H9 (cell line): ENCODE measurements around the gene FETUB. TPM values are rescaled to one million over a fixed set of nuclear protein-coding genes. Genes with fewer than 3 reads are reported as not detected.

Source experiments
- DNase-seq: peaks from one replicate; pipeline ENCODE4 v3.0.0-alpha.2; 2017
- H2AFZ ChIP-seq: one replicate; pipeline ENCODE4 v1.6.1; 2013; ENCODE audit warnings: mild to moderate bottlenecking, low read length, control low read depth, moderate library complexity
- H2AK5ac ChIP-seq: 2 replicates; pipeline ENCODE4 v1.6.1; 2013; ENCODE audit warnings: low read length, control low read depth, mixed read lengths; ENCODE audit not compliant: insufficient read length
- H2BK120ac ChIP-seq: one replicate; pipeline ENCODE4 v1.6.1; 2013; ENCODE audit warnings: low read depth, mild to moderate bottlenecking, low read length, control low read depth, inconsistent platforms; ENCODE audit not compliant: poor library complexity, severe bottlenecking
- H2BK12ac ChIP-seq: 2 replicates; pipeline ENCODE4 v1.6.1; 2013; ENCODE audit warnings: low read length, control low read depth, mixed read lengths, low read depth; ENCODE audit not compliant: insufficient read length
- H2BK15ac ChIP-seq: 2 replicates; pipeline ENCODE4 v1.6.1; 2013; ENCODE audit warnings: low read depth, low read length, control low read depth
- H2BK20ac ChIP-seq: one replicate; pipeline ENCODE4 v1.6.1; 2013; ENCODE audit warnings: low read depth, mild to moderate bottlenecking, low read length, control low read depth, inconsistent platforms; ENCODE audit not compliant: poor library complexity, severe bottlenecking
- H2BK5ac ChIP-seq: 2 replicates; pipeline ENCODE4 v1.6.1; 2013; ENCODE audit warnings: low read length, control low read depth, mixed read lengths; ENCODE audit not compliant: insufficient read length
- H3K14ac ChIP-seq: 2 replicates; pipeline ENCODE4 v1.6.1; 2013; ENCODE audit warnings: low read length, control low read depth; ENCODE audit not compliant: insufficient read depth
- H3K18ac ChIP-seq: 2 replicates; pipeline ENCODE4 v1.6.1; 2013; ENCODE audit warnings: low read depth, mild to moderate bottlenecking, mixed read lengths, low read length, control low read depth; ENCODE audit not compliant: insufficient read length
- H3K23ac ChIP-seq: 2 replicates; pipeline ENCODE4 v1.6.1; 2013; ENCODE audit warnings: low read length, control low read depth, mixed read lengths, low read depth; ENCODE audit not compliant: insufficient read length
- H3K23me2 ChIP-seq: 2 replicates; pipeline ENCODE4 v1.6.1; 2013; ENCODE audit warnings: low read depth, mild to moderate bottlenecking, mixed read lengths, low read length, control low read depth; ENCODE audit not compliant: insufficient read length, poor library complexity, severe bottlenecking
- H3K27ac ChIP-seq: 2 replicates; pipeline ENCODE4 v1.5.1; 2013; ENCODE audit warnings: low read length, control low read depth, mixed read lengths, low read depth; ENCODE audit not compliant: insufficient read length
- H3K27me3 ChIP-seq: 2 replicates; pipeline ENCODE4 v1.6.1; 2013; ENCODE audit warnings: low read length, control low read depth, inconsistent platforms; ENCODE audit not compliant: insufficient read depth
- H3K4ac ChIP-seq: 2 replicates; pipeline ENCODE4 v1.6.1; 2013; ENCODE audit warnings: low read depth, mild to moderate bottlenecking, control low read depth, inconsistent platforms, low read length, moderate library complexity
- H3K4me1 ChIP-seq: 2 replicates; pipeline ENCODE4 v1.6.1; 2013; ENCODE audit warnings: low read length, control low read depth, inconsistent platforms; ENCODE audit not compliant: insufficient read depth
- H3K4me2 ChIP-seq: 2 replicates; pipeline ENCODE4 v1.6.1; 2013; ENCODE audit warnings: low read length, control low read depth, mixed read lengths; ENCODE audit not compliant: insufficient read length, insufficient read depth
- H3K56ac ChIP-seq: 2 replicates; pipeline ENCODE4 v1.6.1; 2013; ENCODE audit warnings: low read depth, mild to moderate bottlenecking, mixed read lengths, low read length, control low read depth; ENCODE audit not compliant: insufficient read length
- H3K79me1 ChIP-seq: 2 replicates; pipeline ENCODE4 v1.6.1; 2013; ENCODE audit warnings: low read depth, mild to moderate bottlenecking, moderate library complexity, low read length, control low read depth, inconsistent platforms; ENCODE audit not compliant: insufficient read depth, poor library complexity, severe bottlenecking
- H3K79me2 ChIP-seq: 2 replicates; pipeline ENCODE4 v1.6.1; 2013; ENCODE audit warnings: low read length, control low read depth, inconsistent platforms; ENCODE audit not compliant: insufficient read depth
- H3K9ac ChIP-seq: 2 replicates; pipeline ENCODE4 v1.6.1; 2013; ENCODE audit warnings: low read length, control low read depth, mixed read lengths; ENCODE audit not compliant: insufficient read length; ENCODE audit errors: extremely low read depth
- H3K9me3 ChIP-seq: one replicate; pipeline ENCODE4 v1.6.1; 2013; ENCODE audit warnings: low read depth, low read length, inconsistent platforms; ENCODE audit not compliant: control insufficient read depth
- H3T11ph ChIP-seq: one replicate; pipeline ENCODE4 v1.6.1; 2013; ENCODE audit warnings: mild to moderate bottlenecking, low read length, control low read depth, inconsistent platforms
- H4K20me1 ChIP-seq: one replicate; pipeline ENCODE4 v1.6.1; 2013; ENCODE audit not compliant: control insufficient read depth, insufficient read length, insufficient read depth
- H4K5ac ChIP-seq: 2 replicates; pipeline ENCODE4 v1.6.1; 2013; ENCODE audit warnings: low read depth, mild to moderate bottlenecking, mixed read lengths, low read length, control low read depth; ENCODE audit not compliant: insufficient read length
- H4K8ac ChIP-seq: replicated peaks from 2 replicates; pipeline ENCODE4 v1.6.1; 2013; ENCODE audit warnings: low read length, control low read depth, mixed read lengths, low read depth; ENCODE audit not compliant: insufficient read length
- H4K91ac ChIP-seq: 2 replicates; pipeline ENCODE4 v1.6.1; 2013; ENCODE audit warnings: low read depth, mild to moderate bottlenecking, moderate library complexity, mixed read lengths, low read length, control low read depth; ENCODE audit not compliant: insufficient read length
- H3K27ac Mint-ChIP-seq, 3 experiments: 2 replicates in 2 of 3; 3 replicates in 1 of 3; pipeline ENCODE4 v1.8.0; 2020 to 2021; ENCODE audit warnings: mixed read lengths in 3 of 3, mild to moderate bottlenecking in 1 of 3, moderate library complexity in 1 of 3
- H3K27me3 Mint-ChIP-seq: 2 replicates; pipeline ENCODE4 v1.8.0; 2021; ENCODE audit warnings: low read depth, mild to moderate bottlenecking, moderate library complexity, mixed read lengths
- H3K36me3 Mint-ChIP-seq, 3 experiments: 2 replicates in 2 of 3; 3 replicates in 1 of 3; pipeline ENCODE4 v1.8.0; 2020 to 2021; ENCODE audit warnings: low read depth in 3 of 3, mixed read lengths in 3 of 3; ENCODE audit not compliant: insufficient read depth in 1 of 3
- H3K4me1 Mint-ChIP-seq, 2 experiments: 2 replicates each; pipeline ENCODE4 v1.8.0; 2020; ENCODE audit warnings: mixed read lengths in 2 of 2
- H3K4me3 Mint-ChIP-seq, 2 experiments: 2 replicates in 1 of 2; 3 replicates in 1 of 2; pipeline ENCODE4 v1.8.0; 2020 to 2021; ENCODE audit warnings: mild to moderate bottlenecking in 2 of 2, mixed read lengths in 2 of 2, moderate library complexity in 1 of 2
- H3K9me3 Mint-ChIP-seq, 2 experiments: 2 replicates in 1 of 2; 3 replicates in 1 of 2; pipeline ENCODE4 v1.8.0; 2020; ENCODE audit warnings: mild to moderate bottlenecking in 2 of 2, mixed read lengths in 2 of 2, moderate library complexity in 1 of 2
- CTCF ChIP-seq: fragments of 200-600 bp; sonication (generic); conservative IDR thresholded peaks from 3 replicates; pipeline ENCODE4 v1.8.0; 2021; ENCODE audit warnings: antibody characterized with exemption, mild to moderate bottlenecking
- whole genome bisulfite sequencing: extraction: QIAGEN DNeasy Blood & Tissue Kit; methylation state at CpG from one replicate; pipeline ENCODE4 v1.1.7; 2013; ENCODE audit warnings: missing lambda C conversion rate, low lambda C conversion rate, mixed read lengths; ENCODE audit not compliant: insufficient read length; ENCODE audit errors: extremely low coverage; 5-methylcytosine and 5-hydroxymethylcytosine counted together
- total RNA-seq: library from RNA; stranded (reverse); gene quantifications from 2 replicates; pipeline ENCODE4 v1.2.1, GENCODE V29; 2021

FETUB gene
- total RNA-seq, 1 experiment from 2014 or later: not detected

- Histone ChIP-seq H3K79me1 (no peaks in the 10 kb centered on the region), H3K18ac (no peak overlapping the region), H3K4ac (no peak overlapping the region), H4K91ac (no peak overlapping the region), H4K5ac (no peak overlapping the region), H3K23me2 (no peaks in the 10 kb centered on the region), H2BK12ac (no peak overlapping the region), H2BK15ac (no peak overlapping the region), H3K4me2 (no peak overlapping the region), H3K27me3 (no peaks in the 10 kb centered on the region), H3K4me1 (no peaks in the 10 kb centered on the region), H3K79me2 (no peaks in the 10 kb centered on the region), H3K23ac (no peak overlapping the region), H2BK5ac (no peak overlapping the region), H2AK5ac (no peak overlapping the region), H3K14ac (no peak overlapping the region), H4K8ac (no peak overlapping the region), H2BK120ac (no peak overlapping the region), H2AFZ (no peak overlapping the region), H4K20me1 (no peaks in the 10 kb centered on the region), H3K27ac (no peak overlapping the region), H3T11ph (no peak overlapping the region), H3K9ac (no peak overlapping the region), H3K9me3 (no peaks in the 10 kb centered on the region), H3K56ac (no peak overlapping the region), H2BK20ac (no peak overlapping the region)
- H3K36me3 Mint-ChIP-seq: no peaks in the 10 kb centered on the region
- WGBS: no CpG with 5 or more reads among the region's 2 CpGs
- no peaks in the 10 kb centered on the region for H3K9me3 Mint-ChIP-seq
- no peak for TF ChIP-seq CTCF
- no peak for DNase-seq
- no peak overlapping the region for H3K4me3 Mint-ChIP-seq
- no peaks in the 10 kb centered on the region for H3K4me1 Mint-ChIP-seq
- H3K27ac Mint-ChIP-seq: peak overlapping the region in 1 of 3 experiments; percentile 52; a peak in 1 of 7 replicates
- H3K27me3 Mint-ChIP-seq: peaks cover 11% of the 10 kb centered on the region
Measured at GRCh38 chr3:186622651-186623310, 17.4 kb upstream of the FETUB start.
